ENCODE measurements around the gene RPS19BP1.

RPS19BP1 gene

DNA sequence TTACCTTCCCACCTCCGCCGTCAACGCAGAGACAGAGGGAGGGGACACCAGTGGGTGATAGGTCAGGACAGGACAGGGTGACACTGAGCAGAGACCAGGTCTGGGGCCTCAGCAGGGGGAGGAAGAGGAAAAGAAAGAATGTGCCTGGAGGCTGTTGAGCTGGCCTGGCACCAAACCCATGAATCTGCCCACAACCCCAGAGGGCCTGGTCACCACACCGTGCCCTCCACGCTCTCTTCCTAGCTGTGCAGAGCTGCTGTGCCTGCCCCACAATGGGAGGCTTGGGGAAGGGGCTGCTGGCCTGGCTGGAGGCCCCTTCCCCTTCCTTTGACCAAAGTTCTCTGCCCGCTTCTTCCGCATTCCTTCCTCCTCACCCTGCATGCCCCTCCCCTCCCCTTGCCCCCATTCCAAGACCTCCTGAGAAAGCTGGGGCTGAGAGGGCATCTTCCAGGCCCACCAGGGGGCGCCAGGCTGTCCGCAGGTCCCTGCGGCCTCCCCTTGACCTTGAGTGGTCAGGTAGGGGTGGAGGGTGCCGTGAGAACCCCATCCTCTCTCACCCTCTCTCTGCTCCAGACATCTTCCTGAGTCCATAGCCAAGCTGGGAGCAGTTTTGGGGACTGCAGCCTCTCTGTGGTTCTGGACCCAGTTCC, 27.0 kb upstream of the RPS19BP1 start:
- DNase-seq (ENCODE audit: low spot score): peak; percentile 88

DNA sequence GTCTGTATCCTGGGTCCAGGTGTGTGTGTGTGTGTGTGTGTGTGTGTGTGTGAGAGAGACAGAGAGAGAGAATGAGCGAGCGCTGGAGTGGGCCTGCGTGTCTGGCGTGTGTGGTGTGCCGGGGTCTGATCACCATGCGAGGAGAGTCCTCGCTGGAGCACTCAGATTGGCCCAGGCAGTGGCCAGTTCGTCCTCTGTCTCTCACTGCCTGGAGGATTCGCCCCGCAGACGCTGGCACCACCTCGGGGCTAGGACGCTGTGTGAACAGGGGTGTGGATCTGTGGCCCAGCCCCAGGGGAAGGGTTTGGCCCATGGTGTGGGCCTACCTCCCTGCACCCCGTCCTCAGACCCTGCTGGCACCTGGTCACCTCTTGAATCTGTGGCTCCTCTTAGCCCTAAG, 26.4 kb upstream of the RPS19BP1 start:
- no peak for DNase-seq (ENCODE audit: low spot score)

DNA sequence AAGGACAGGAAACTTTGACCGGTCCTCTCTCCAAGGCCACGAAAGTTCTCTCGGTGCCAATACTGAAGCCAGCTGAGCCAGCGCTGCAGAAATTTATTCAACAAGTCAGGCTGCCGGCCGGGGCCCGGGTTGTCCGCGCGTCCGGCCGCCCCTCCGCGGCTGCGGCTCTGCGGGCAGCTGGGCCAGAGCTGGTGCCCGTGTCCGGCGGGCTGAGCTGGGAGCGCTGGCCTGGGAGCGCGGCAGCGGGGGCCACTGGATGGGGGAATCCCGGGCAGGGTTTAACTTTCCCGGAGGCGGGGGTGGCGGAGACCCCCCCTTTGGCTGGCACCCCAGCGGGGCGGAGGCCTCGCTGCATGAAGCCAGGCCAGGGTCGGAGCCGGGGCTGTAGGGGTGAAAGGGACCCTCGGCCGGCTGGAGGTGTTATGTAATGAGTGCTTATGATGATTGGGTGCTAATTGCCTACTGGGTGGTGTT, 25.7 kb upstream of the RPS19BP1 start:
- DNase-seq (ENCODE audit: low spot score): no peak

DNA sequence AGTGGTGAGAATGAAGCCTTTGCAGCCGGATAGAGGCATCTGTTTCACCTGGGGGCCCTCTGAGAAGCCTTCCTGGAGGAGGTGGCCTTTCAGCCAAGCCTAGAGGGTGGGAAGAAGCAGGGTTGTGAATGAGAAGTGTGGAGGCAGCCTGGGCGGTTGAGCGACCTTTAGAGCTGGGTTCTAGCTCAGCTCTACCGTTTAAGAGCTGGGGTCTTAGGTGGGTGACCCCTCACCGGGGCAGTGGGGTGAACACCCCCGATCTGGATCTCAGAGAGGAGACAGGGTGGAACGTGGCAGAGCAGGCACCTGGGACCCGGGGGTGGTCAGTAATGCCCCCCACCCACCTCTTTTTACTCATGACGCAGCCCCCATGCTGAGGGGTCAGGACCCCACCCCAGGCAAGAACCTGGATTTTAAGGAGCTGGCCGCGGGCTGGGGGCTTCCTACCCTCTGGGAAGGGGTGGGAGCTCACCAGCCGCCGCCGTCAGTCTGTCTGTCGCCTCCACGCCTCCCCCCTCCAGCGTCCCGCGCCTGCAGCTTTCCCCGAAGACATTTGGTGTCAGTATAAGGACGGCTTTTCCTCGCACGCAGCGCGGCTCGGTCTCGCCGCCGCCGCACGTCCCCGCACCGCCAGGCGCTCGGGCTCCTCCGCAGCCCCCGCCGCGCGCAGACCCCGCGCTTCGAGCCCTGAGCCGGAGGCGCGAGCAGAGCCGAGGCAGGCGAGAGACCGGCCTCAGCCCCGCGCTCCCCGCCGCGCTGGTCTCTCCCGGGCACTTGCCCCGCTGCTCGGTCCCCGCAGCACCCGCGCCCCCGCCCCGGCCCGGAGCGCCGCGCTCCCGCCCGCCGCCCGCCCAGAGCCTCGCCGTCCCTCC, 24.7 kb upstream of the RPS19BP1 start:
- peak; percentile 59 for DNase-seq (ENCODE audit: low spot score)

DNA sequence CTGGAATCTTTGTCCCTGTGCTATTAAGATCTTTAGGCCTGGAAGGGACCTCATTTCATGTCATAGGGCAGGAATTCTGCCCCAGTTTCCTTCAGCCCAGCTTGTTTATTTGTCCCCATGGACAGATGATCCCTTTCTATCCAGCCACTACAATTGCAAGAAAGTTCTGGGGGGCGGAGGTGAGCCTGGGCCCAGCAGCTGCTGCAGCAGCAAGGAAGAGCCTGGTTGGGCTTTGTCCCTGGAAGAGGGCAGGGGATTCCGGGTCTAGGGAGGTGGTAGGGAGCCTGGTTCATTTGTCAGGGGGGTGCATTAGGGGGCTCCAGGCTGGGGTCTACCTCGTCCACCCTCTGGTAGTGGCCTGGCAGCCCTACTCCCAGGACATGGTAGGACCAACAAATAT, 21.6 kb upstream of the RPS19BP1 start:
- DNase-seq (ENCODE audit: low spot score): no peak

DNA sequence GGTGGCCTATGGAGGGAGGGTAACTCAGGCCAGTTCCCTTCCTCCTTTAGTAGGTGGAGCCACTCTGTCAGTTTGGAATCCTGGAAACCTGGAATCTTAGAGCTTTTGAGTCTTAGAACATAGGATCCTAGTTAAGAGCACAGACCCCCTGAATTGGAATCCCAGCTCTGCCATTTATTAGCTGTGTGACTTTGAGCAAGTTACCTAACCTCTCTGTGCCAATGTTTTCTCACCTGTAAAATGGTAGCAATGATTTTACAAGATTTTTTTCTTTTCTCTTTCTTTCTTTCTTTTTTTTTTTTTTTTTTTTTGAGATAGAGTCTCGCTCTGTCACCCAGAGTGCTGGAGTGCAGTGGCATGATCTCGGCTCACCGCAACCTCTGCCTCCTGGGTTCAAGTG, 20.9 kb upstream of the RPS19BP1 start:
- DNase-seq (ENCODE audit: low spot score): no peak

DNA sequence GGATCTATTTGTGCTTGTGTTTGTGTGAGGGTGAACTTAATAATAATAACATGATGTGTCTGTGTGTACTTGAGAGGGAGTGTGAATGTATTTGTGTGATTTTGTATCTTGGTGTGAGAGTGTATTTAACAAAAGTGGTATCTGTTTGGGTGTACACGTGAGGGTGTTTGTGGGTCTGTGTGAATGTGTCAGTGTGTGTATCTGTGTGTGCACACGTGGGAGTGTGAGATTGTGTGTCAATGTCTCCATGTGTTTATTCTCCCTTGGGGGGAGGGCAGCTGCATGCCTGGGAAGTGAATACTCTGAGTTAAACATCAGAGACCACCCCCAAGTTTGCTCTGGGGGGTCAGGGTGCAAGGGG, 15.0 kb upstream of the RPS19BP1 start:
- DNase-seq (ENCODE audit: low spot score): no peak

DNA sequence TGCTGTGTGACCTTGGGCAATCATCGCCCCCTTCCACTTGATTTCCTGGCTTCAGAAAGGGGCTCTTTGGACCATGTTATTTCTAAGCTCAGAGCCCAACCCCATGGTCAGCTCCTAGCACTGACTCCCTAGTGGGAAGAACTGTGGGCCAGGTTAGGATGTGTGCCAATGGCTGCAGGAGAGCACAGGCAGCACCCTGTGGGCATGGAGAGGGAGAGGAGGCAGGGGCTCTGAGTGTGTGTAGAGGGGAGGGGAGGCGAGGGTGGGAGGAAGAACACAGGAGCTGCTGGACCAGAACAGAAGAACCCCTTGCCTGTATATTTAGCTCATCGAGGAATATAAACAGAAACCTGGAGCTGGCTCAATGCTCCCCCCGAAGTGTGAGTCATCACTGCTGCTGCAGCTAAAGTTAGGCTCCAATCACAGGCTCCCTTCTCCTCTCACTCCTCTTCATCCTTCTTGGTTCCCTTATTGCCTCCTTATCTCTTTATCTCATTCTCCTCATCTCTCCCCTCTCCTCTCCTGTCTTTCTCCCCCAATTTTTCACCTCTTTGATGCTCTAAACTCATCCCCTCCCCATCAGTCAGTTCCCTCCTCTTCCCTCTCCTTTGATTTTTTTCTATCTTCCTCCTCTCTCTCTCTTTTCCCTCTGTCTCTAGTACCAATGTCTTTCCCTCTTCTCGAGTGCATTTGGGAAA, 14.5 kb upstream of the RPS19BP1 start:
- DNase-seq (ENCODE audit: low spot score): no peak

DNA sequence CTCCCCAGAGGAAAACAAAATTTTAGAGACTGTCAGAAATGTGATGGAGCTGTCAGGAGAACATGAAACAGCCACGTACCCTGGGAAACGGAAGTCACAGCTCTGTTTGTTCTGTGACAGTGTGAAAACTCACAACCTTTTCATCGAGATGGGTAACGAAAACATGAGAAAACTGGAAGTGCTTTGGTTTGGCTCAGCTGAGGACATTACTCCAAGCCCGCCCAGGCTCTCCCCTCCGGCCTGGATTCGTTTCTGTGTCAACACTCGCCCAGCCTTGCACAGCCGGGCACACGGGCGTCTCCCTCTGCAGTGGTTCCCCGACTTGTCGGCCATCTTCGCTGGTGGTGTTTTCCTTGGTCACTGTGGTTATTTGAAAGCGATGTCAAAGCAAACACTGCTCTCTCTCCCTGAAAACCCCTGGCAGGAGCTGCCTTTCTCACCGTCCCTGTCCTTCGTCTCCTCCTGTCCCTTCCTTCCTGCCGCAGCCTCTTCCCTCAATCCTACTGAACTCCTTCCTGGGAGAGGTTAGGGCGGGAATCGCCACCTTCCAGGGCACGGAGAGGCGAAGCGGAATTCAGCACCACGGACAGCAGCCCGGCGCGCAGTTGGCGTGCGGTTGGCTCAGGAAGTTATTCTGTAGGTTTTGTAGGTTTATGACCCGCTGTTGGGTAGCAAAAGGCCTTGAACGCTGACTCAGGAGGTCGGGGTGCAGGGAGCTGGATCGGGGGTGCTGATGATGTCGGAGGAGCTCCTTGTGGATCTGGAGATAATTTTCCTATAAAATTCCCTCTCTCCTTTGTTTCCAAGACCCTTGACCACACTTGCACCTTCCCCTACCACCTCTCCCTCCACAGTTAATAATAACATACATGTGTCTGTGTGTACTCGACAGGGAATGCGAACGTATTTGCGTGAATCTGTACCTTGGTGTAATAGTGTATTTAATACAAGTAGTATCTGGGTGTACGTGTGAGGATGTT, 13.1 kb upstream of the RPS19BP1 start:
- peak; percentile 84 for DNase-seq (ENCODE audit: low spot score)

DNA sequence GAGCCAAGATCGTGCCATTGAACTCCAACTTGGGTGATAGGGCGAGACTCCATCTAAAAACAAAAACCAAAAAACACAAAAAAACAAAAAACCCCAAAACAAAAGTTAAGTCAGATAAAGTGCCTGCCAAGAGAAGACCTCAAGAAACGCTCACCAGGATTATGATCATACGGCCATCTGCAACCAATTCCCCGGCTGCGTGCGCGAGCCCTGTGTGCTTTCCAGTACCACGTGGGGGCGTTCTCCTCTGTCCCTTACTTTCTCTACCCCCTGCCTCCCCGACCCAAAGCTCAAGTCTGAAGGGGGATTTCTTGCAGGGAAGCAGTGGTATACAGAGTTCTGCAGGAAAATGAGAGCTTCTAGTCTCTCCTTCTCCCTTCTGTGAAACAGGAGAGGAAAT, 10.5 kb upstream of the RPS19BP1 start:
- DNase-seq (ENCODE audit: low spot score): peak; percentile 72

DNA sequence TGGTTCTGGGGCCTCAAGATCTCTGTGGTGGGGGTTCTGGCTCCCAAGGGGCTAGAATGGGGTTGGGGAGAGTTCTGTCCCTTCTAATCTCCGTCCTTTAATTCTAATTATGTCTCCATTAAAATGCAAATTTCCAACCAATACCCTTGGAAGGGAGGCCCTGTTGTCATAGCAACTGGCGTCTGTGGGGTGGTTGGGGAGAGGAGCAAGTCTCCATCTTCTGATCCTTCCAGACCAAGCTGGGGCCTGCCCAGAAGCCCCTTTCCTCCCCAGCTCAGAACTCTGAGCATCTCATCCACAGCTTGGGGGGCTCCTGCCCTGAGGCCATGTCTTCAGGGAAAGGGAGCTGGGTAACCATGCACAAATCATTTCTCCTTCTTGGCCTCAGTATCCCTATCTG, 5.4 kb upstream of the RPS19BP1 start:
- DNase-seq (ENCODE audit: low spot score): no peak

DNA sequence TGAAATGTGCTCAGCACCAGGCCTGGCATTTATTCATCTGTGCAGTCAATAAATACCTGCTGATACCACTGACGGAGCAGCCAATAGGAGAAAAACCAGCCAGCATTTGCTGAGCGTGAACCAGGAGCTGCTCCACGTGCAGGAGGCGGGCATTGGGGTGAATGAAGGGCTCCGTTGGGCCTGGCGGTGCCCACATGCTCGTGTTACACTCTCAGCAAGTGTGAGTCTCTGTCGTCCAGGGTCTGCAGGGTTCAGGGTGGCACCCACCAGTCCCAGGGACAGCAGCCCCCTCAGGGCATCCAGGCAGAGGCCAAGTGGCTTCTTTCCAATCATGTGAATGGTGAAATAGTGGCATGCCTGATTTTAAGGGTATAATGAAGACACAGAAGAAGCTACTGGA, 4.2 kb upstream of the RPS19BP1 start:
- no peak for DNase-seq (ENCODE audit: low spot score)

DNA sequence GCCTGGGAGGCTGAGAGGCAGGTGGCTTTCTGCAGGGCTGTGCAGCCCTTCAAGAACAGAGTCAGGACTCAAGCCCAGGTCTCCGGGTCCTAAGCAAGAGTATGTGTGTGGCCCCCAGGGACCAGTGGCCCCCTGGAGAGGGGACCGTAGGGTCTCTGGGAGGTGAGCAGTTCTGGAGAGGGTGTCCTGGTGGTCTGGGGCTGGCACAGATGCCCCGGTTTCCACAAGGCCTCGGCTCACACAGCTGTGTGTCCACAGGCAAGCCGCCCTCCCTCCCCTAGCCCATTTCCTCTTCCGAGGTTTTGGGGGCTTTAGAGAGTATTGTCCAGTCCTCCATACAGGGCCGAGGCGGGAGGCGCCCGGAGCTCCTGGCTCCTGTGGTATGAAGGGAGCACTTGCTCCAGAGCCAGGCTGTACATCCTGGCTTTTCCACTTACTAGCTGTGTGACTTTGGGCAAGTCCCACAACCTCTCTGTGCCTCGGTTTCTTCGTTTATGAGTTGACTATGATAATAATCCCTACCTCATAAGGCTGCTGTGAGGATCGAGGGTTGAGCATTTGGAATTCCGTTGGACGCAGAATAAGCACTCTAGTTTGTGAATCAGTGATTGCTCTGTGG, 3.4 kb upstream of the RPS19BP1 start:
- DNase-seq (ENCODE audit: low spot score): no peak

DNA sequence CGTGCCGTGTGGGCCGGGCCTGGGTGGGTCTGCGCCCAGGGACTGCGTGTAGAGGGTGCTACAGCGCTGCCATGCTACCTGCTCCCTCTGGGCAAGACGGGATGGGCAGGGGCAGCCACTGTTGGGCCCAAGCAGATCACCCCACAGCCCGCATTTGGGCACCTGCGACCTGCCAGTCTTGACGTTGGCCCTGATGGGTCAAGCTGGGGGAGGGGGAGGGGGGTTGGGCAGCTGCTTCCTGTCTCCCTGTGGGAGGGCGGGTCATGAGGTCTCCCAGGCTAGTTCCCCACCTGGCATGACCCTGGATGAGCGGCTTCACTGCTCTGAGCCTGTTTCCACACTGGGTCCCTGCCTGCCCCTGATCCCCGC, 2.8 kb upstream of the RPS19BP1 start:
- DNase-seq (ENCODE audit: low spot score): peak; percentile 50

DNA sequence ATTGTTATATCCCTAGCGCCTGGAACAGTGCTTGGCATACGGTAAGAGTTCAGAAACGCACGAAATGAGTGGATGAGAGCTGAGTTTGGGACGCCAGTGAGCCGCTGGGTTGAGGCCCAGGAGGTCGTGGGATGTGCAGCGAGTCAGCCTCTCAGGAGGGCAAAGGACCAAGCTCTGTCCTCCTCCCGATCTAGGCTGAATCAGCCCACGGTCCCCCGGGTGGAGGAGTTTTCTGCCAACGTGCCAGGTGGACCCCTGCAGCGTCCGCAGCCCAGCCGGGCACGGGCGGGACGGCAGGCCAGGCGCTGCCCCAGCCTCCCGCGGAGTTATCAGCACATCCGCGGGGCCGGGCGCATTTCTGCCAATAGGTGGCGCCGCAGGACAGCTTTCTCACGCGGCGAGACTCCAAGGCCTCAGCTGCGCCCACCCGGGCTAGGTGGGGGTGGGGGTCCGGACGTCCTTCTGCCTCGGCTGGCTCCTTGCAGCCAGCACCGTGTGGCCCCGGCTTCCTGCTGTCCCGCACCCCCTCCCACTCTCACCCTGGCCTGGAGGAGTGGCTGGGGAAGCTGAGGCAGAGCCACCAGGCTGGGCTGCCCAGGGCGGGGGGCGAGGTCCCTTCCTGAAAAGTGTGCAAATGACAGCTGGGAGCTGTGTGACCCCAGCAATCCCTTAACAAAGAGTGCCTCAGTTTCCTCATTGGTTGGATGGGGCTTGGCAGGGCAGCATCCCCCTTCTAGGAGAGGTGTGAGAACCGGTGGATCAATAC, 2.2 kb upstream of the RPS19BP1 start:
- DNase-seq (ENCODE audit: low spot score): peak; percentile 92

DNA sequence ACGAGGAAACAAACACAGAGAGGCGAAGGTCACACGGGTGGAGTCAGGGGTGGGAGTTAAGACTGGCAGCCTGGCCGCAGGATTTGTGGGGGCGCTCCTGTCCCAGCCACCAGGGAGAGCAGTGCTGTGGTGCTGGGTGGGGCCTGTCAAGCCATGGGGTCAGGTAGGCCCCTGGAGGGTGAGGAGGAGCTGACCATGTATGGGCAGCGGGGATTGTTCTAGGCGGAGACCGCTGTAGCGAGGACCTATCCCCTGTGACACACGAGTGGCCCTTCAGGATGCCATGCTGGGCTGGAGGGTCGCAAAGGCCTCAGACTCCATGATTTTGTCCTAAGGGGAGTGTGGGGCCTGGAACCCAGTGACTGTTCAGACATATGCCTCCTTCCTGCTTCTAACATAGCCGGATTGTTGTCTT, 1.6 kb upstream of the RPS19BP1 start:
- DNase-seq (ENCODE audit: low spot score): no peak

DNA sequence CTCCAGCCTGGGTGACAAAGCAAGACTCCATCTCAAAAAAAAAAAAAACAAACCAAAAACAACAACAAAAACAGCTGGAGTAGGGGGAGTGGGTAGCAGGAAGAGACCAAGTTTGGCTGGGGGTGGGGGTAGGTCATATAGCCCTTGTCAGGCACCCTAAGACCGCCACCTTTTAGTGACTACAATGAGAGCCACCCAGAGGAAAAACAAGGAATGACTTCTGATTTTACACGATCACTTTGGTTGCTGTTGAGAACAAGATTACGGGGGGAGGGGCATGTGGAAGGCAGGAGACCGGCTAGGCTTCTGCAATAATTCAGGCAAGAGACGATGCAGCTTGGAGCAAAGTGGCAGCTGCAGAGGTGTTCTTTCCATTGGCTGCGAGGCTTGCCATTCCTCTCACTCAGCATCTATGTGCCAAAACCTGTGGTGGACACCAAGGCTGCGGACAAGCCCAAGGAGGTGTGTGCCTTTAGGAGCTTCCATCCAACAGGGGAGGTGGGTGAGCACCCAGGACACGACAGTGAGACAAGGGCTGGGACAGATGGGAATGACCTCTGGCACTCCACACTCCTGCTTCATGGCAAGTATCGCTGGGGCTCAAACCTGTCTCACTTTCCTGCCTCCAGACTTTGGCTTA, 1.7 kb downstream of the RPS19BP1 start:
- DNase-seq (ENCODE audit: low spot score): peak; percentile 35

DNA sequence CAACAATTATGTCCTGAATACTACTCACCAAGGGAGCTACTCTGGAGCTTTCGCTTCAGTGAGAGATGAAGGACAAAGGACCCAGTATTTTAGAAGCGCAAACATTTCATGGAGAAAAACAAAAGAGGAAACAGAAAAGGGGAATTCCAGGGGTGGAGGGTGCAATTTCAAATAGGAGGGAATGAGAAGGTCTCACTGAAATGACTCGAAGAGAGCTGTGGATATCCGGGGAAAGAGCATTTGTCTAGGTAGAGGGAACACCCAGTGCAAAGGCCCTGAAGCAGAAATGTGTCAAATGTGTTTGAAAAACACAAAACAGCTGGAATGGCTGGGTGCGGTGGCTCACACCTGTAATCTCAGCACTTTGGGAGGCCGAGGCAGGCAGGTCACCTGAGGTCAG, 2.4 kb downstream of the RPS19BP1 start:
- DNase-seq (ENCODE audit: low spot score): no peak

DNA sequence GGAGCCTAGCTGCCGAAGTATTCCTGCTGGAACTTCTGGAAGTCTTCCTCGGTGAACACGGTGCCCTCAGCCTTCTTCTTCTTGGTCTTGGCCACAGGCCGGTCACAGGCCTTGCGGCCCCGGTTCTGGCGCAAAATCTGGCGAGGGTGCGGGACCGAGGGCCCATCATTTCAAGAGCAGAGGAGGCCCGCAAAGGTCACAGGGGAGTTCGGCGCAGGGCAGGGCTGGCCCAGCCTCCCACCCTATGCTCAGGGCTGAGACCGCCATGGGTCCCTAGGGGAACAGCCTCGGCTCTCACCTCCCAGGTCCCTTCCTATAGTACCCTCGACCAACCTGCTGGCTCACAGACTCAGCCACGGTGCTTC, 3.1 kb downstream of the RPS19BP1 start:
- no peak for DNase-seq (ENCODE audit: low spot score)

All from iPS-NIHi11 (cell line).